Erythroblast (primary cell): ENCODE measurements around the gene ZFHX3.

Experiments
- GATA1 ChIP-seq: IDR thresholded peaks from 2 replicates; pipeline ENCODE4 v1.6.1; 2011; ENCODE audit warnings: low read depth, mild to moderate bottlenecking, control low read depth, low read length, moderate library complexity
- POLR2A ChIP-seq: IDR thresholded peaks from 2 replicates; pipeline ENCODE4 v1.6.1; 2011; ENCODE audit warnings: mild to moderate bottlenecking, low read length

DNA sequence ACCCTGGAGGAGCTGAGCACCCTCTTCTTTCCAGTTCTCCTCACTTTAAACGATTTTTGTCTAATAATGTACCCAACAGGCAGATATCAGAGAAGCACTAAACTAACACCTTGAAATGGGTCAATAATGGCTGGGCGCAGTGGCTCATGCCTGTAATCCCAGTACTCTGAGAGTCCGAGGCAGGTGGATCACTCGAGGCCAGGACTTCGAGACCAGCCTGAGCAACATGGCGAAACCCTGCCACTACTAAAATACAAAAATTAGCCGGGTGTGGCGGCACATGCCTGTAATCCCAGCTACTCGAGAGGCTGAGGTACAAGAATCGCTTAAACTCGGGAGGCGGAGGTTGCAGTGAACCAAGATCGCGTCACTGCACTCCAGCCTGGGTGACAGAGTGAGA, 57.4 kb downstream of the ZFHX3 start:
- TF ChIP-seq POLR2A = no peak
- TF ChIP-seq GATA1 = no peak
